Brain microvascular endothelial cell (primary cell): Measurements from ENCODE around the gene HINFP.
A peak's percentile ranks its signal among the peaks of the same experiment; 100 is the strongest.

Source experiments
- DNase-seq: peaks from one replicate; pipeline ENCODE4 v3.0.0-alpha.2; 2020
- H3K27ac ChIP-seq: fragments of 250-450 bp; sonication (Bioruptor Pico); 2 replicates; pipeline ENCODE4 v1.5.1; 2020; ENCODE audit warnings: mild to moderate bottlenecking, moderate library complexity
- H3K27me3 ChIP-seq: fragments of 250-450 bp; sonication (Bioruptor Pico); replicated peaks from 2 replicates; pipeline ENCODE4 v1.5.1; 2020; ENCODE audit warnings: mild to moderate bottlenecking
- H3K36me3 ChIP-seq: fragments of 250-450 bp; sonication (Bioruptor Pico); replicated peaks from 2 replicates; pipeline ENCODE4 v1.5.1; 2020; ENCODE audit warnings: mild to moderate bottlenecking
- H3K4me3 ChIP-seq: 2 replicates; pipeline ENCODE4 v1.5.1; 2011; ENCODE audit warnings: low read depth, mild to moderate bottlenecking, control low read depth, low read length, moderate library complexity
- CTCF ChIP-seq: IDR thresholded peaks from 2 replicates; pipeline ENCODE4 v1.5.1; 2011; ENCODE audit warnings: low read depth, mild to moderate bottlenecking, moderate library complexity, low read length, control low read depth, inconsistent platforms; ENCODE audit errors: missing control alignments
- in situ Hi-C: cut with HindIII; loops from 2 replicates; pipeline ENCODE4 v1.10.0; 2017; ENCODE audit warnings: low sequenced_read_pairs, low pct_ligation_motif_present

Gene HINFP

GRCh38 chr11:119149018-119149785, 27.8 kb downstream of the HINFP start, which contains the start of gene ABCG4:
TSS of gene ABCG4 (plus strand) at chr11:119149052. CDS start at chr11:119149966, 914 bp downstream.
- Histone ChIP-seq H3K36me3 (no peaks in the 10 kb centered on the region), H3K4me3 (peak within 1 kb of the TSS; percentile 57), H3K27me3 (peaks cover 7% of the 10 kb centered on the region), H3K27ac (no peak within 1 kb of the TSS)
- in situ Hi-C loops: no loop called here
- DNase-seq: no peak
- no peak for TF ChIP-seq CTCF

GRCh38 chr11:119149786-119150275, 28.5 kb downstream of the HINFP start:
- TF ChIP-seq CTCF: no peak
- H3K36me3 ChIP-seq: no peaks in the 10 kb centered on the region
- H3K27me3 ChIP-seq: peaks cover 7% of the 10 kb centered on the region
- H3K4me3 ChIP-seq: peak overlapping the region; percentile 57
- no peak for DNase-seq
- H3K27ac ChIP-seq: no peak overlapping the region
- in situ Hi-C loops: no loop called here

- DNase-seq: no peak
- H3K36me3 ChIP-seq: no peaks in the 10 kb centered on the region
- peaks cover 7% of the 10 kb centered on the region for H3K27me3 ChIP-seq
- no peak overlapping the region for H3K27ac ChIP-seq
- in situ Hi-C loops: no loop called here
- H3K4me3 ChIP-seq: no peak overlapping the region
- no peak for TF ChIP-seq CTCF
These were observed 30.7 kb downstream of the HINFP start for GRCh38 chr11:119152043-119152442.

- peaks cover 7% of the 10 kb centered on the region for H3K27me3 ChIP-seq
- H3K27ac ChIP-seq: no peak overlapping the region
- in situ Hi-C loops: no loop called here
- no peak for DNase-seq
- no peaks in the 10 kb centered on the region for H3K36me3 ChIP-seq
- no peak overlapping the region for H3K4me3 ChIP-seq
- TF ChIP-seq CTCF: no peak
These were observed 31.2 kb downstream of the HINFP start for GRCh38 chr11:119152604-119153003.

- Histone ChIP-seq H3K36me3 (no peaks in the 10 kb centered on the region), H3K4me3 (no peak overlapping the region), H3K27me3 (peaks cover 4% of the 10 kb centered on the region), H3K27ac (no peak overlapping the region)
- peak; percentile 21 for TF ChIP-seq CTCF
- no peak for DNase-seq
- in situ Hi-C loops: no loop called here
These were observed 31.9 kb downstream of the HINFP start for GRCh38 chr11:119153049-119153818.
